ENCODE data around the gene TDRD1. TPM values are rescaled to one million over a fixed set of nuclear protein-coding genes. Genes with fewer than 3 reads are reported as not detected.

TDRD1 gene
- total and polyA plus RNA-seq, 2 donors (not counting 3 experiments of a cell fraction or from before 2014, with no cell fraction given) = not detected

DNA sequence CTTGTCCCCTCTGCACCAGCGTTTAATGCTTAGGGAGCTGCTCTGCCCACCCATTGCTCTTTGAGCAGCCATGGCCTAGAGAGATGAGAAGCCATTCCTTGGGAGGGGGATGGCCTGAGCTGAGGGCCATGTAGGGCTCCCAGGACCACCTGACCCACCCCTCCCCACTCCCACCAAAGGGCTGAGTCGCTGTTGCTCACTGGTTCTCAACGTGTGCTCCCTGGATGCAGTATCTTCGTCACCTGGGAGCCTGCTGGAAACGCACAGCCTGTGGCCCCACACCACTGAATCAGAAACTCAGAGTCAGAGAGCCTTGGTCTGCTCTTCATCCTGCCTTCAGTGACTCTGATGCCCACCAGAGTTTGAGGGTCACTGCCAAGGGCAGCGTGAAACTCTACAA is 96.9 kb downstream of the TDRD1 start:
- TF ChIP-seq JUN (IDR thresholded peaks at IDR 0.05; ENCODE audit: borderline replicate concordance, insufficient read depth, insufficient read length, low read depth) (no peak), EZH2 (IDR thresholded peaks at IDR 0.05; ENCODE audit: borderline replicate concordance, low read depth, low read length, severe bottlenecking) (no peak), POLR2A (IDR thresholded peaks at IDR 0.05; ENCODE audit: low read depth, low read length) (no peak), POLR2AphosphoS5 (IDR thresholded peaks at IDR 0.05; ENCODE audit: insufficient read depth, low read depth, low read length) (no peak)
- TF ChIP-seq, protein P1, sequence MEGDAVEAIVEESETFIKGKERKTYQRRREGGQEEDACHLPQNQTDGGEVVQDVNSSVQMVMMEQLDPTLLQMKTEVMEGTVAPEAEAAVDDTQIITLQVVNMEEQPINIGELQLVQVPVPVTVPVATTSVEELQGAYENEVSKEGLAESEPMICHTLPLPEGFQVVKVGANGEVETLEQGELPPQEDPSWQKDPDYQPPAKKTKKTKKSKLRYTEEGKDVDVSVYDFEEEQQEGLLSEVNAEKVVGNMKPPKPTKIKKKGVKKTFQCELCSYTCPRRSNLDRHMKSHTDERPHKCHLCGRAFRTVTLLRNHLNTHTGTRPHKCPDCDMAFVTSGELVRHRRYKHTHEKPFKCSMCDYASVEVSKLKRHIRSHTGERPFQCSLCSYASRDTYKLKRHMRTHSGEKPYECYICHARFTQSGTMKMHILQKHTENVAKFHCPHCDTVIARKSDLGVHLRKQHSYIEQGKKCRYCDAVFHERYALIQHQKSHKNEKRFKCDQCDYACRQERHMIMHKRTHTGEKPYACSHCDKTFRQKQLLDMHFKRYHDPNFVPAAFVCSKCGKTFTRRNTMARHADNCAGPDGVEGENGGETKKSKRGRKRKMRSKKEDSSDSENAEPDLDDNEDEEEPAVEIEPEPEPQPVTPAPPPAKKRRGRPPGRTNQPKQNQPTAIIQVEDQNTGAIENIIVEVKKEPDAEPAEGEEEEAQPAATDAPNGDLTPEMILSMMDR (IDR thresholded peaks at IDR 0.05; ENCODE audit: extremely low read depth in 1 of 2, insufficient read depth in 1 of 2, low read depth in 1 of 2, low read length in 2 of 2) = no peak
- Histone ChIP-seq H3K9ac (replicated peaks; ENCODE audit: extremely low read depth, insufficient read depth, low read length) (no peak overlapping the region), H3K9me3 (replicated peaks; ENCODE audit: control insufficient read depth, insufficient read depth, low read length) (no peaks in the 10 kb centered on the region), H3K27ac (ENCODE audit: insufficient read depth, low read depth, low read length) (no peak overlapping the region), H4K20me1 (replicated peaks; ENCODE audit: control insufficient read depth, extremely low read depth, insufficient read depth, low read length) (no peaks in the 10 kb centered on the region), H3K4me2 (ENCODE audit: insufficient read depth, low read length) (no peak overlapping the region), H3K79me2 (ENCODE audit: control insufficient read depth, insufficient read depth, low read length) (no peaks in the 10 kb centered on the region), H3K9me1 (replicated peaks; ENCODE audit: control insufficient read depth, extremely low read depth, insufficient read depth, low read length) (no peaks in the 10 kb centered on the region), H3K4me3 (replicated peaks in 1 of 3; ENCODE audit: insufficient read depth in 1 of 3, low read depth in 1 of 3, low read length in 3 of 3) (no peak overlapping the region), H2AFZ (ENCODE audit: low read depth, low read length) (no peak overlapping the region), H3K36me3 (ENCODE audit: control insufficient read depth in 2 of 2, extremely low read depth in 1 of 2, insufficient read depth in 2 of 2, low read length in 2 of 2) (no peaks in the 10 kb centered on the region), H3K4me1 (ENCODE audit: control insufficient read depth, extremely low read depth, insufficient read depth, low read length) (peaks cover 7% of the 10 kb centered on the region), H3K27me3 (ENCODE audit: control insufficient read depth in 2 of 2, insufficient read depth in 2 of 2, low read length in 2 of 2) (no peaks in the 10 kb centered on the region)
- dilution Hi-C loops (cut with MboI; ENCODE audit: extremely low pct_ligation_motif_present, low sequenced_read_pairs) (no loop called here), intact Hi-C loops (cut with micrococcal nuclease) (no loop called here)
- ChIA-PET POLR2A (no interaction called here), CTCF (no interaction called here)
- BruUV-seq (replicated peaks) = no TSS peak
- DNase-seq (ENCODE audit: low read depth, low spot score) (no peak), FAIRE-seq (no peak)

DNA sequence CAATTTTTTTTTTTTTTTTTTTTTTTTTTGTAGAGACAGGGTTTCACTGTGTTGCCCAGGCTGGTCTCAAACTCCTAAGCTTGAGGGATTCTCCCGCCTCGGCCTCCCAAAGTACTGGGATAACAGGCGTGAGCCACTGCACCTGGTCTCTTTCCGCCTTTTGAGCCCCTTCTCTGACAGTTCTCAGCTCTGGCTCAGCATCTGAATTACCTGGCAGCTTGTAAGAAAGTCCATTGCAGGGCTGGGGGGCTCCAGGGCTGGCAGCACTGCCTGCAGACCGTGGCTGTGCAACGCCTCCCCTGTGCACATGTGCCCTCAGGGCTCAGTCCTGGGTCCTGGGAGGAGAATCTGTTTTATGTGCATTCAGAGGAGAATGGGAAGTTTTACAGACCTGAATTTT is 97.5 kb downstream of the TDRD1 start:
- Histone ChIP-seq H3K27me3 (ENCODE audit: control insufficient read depth in 2 of 2, insufficient read depth in 2 of 2, low read length in 2 of 2) (no peaks in the 10 kb centered on the region), H3K27ac (ENCODE audit: insufficient read depth, low read depth, low read length) (no peak overlapping the region), H3K4me2 (ENCODE audit: insufficient read depth, low read length) (no peak overlapping the region), H4K20me1 (replicated peaks; ENCODE audit: control insufficient read depth, extremely low read depth, insufficient read depth, low read length) (no peaks in the 10 kb centered on the region), H3K9ac (replicated peaks; ENCODE audit: extremely low read depth, insufficient read depth, low read length) (no peak overlapping the region), H3K36me3 (ENCODE audit: control insufficient read depth in 2 of 2, extremely low read depth in 1 of 2, insufficient read depth in 2 of 2, low read length in 2 of 2) (no peaks in the 10 kb centered on the region), H2AFZ (ENCODE audit: low read depth, low read length) (no peak overlapping the region), H3K4me3 (replicated peaks in 1 of 3; ENCODE audit: insufficient read depth in 1 of 3, low read depth in 1 of 3, low read length in 3 of 3) (no peak overlapping the region), H3K9me1 (replicated peaks; ENCODE audit: control insufficient read depth, extremely low read depth, insufficient read depth, low read length) (no peaks in the 10 kb centered on the region), H3K9me3 (replicated peaks; ENCODE audit: control insufficient read depth, insufficient read depth, low read length) (no peaks in the 10 kb centered on the region), H3K4me1 (ENCODE audit: control insufficient read depth, extremely low read depth, insufficient read depth, low read length) (peaks cover 3% of the 10 kb centered on the region), H3K79me2 (ENCODE audit: control insufficient read depth, insufficient read depth, low read length) (no peaks in the 10 kb centered on the region)
- TF ChIP-seq, protein P2, sequence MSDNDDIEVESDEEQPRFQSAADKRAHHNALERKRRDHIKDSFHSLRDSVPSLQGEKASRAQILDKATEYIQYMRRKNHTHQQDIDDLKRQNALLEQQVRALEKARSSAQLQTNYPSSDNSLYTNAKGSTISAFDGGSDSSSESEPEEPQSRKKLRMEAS (IDR thresholded peaks at IDR 0.05; ENCODE audit: insufficient read depth, insufficient read length) = no peak
- TF ChIP-seq GATA2 (IDR thresholded peaks at IDR 0.05; ENCODE audit: insufficient read depth, insufficient read length, low read depth, low read length) (no peak), JUN (IDR thresholded peaks at IDR 0.05; ENCODE audit: borderline replicate concordance, insufficient read depth, insufficient read length, low read depth) (no peak), POLR2A (IDR thresholded peaks at IDR 0.05; ENCODE audit: low read depth, low read length) (no peak), POLR2AphosphoS5 (IDR thresholded peaks at IDR 0.05; ENCODE audit: insufficient read depth, low read depth, low read length) (no peak), FOS (IDR thresholded peaks at IDR 0.05; ENCODE audit: borderline replicate concordance, insufficient read depth, low read length) (no peak), MYC (IDR thresholded peaks at IDR 0.05; ENCODE audit: low read depth, low read length) (no peak)
- TF ChIP-seq, protein P1 (IDR thresholded peaks at IDR 0.05; ENCODE audit: extremely low read depth in 1 of 2, insufficient read depth in 1 of 2, low read depth in 1 of 2, low read length in 2 of 2) = no peak
- FAIRE-seq = no peak
- no TSS peak for BruUV-seq (replicated peaks)
- dilution Hi-C loops (cut with MboI; ENCODE audit: extremely low pct_ligation_motif_present, low sequenced_read_pairs) = no loop called here
- ChIA-PET POLR2A (no interaction called here), CTCF (interaction anchor here (0.6 to 0.7 kb wide), 2 partner anchors 60 to 272 kb away, joined by 3 to 4 read pairs; no protein-coding TSS in a partner anchor)
- no peak for DNase-seq (ENCODE audit: low read depth, low spot score)
- intact Hi-C loops (cut with micrococcal nuclease) = no loop called here
